ENCODE measurements around the gene ARID5B.

The ARID5B gene

DNA sequence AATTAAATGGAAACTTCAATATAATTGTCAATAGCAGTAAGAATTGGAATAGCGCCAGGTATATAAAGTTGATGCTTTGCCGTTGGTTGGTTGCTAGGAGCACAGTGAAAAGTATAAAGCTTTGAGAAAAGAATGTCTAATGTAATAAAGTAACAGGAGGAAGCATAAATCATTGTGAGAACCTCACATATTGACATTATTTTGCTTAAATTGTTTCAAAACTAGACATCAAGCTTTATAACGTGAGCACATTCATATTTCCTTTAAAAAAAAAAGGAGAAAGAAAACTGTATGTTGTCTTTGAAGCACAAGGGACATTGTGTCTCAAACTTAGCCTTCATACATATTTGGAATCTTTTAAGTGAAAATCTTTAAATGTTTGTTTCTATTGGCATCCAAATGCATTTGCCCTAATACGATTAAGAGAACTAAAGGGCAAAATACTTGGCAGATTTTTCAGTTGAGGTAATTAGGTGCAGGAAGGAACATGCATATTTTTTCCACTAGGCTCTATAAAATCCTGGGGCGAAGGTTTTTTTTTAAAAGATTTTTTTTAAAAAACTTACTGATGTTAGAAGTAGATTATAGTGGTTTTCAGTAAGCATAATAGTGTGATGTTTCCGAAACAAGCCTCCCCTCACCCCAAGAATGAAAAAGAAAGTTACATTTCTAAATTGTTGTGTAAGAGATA, 92.4 kb downstream of the ARID5B start:
- peak; percentile 52 for DNase-seq

GRCh38 chr10:61994405-61995219, 93.1 kb downstream of the ARID5B start:
- no peak for DNase-seq

GRCh38 chr10:61995220-61995503, 93.7 kb downstream of the ARID5B start:
- no peak for DNase-seq

DNA sequence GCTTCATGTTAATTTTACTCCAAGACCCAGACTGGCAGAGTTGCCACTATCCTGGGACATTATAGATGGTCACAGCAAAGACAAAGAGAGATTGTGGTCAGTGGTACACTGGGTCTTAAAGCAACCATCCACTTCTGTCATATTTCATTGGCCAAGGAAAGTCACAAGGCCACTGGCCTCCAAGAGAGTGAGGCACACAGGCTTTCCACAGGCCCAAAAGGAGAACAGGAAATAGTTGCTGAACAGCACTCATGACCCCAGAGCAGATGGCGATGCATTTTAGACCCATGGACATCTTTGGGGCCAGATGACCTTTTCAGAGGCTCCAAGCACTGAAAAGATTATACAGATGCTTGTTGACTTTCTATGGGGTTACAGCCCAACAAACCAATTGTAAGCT, 97.4 kb downstream of the ARID5B start:
- no peak for DNase-seq

- DNase-seq, result no peak
These were observed 98.6 kb downstream of the ARID5B start for GRCh38 chr10:62000037-62000603.

GRCh38 chr10:62000726-62001125, 99.2 kb downstream of the ARID5B start:
- DNase-seq, result no peak

DNA sequence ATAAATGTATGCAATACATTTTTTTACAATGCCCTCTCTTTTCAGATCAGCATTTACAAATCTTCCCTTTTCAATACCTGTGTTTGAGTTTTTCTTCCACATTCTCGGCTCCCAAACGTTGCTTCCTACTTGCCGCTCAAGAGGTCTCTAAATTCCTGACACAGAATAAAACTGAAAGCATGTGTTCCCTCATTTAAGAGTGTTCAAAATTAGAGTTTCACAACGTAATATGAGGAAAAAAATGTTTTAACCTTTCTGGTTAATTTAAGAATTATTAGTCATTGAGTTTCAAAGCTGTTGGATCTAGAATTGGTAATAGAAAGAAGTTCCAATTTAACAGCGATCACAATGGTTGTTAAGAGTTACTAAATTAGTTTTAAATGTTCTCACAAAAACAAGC, 100.4 kb downstream of the ARID5B start:
- no peak for DNase-seq

DNA sequence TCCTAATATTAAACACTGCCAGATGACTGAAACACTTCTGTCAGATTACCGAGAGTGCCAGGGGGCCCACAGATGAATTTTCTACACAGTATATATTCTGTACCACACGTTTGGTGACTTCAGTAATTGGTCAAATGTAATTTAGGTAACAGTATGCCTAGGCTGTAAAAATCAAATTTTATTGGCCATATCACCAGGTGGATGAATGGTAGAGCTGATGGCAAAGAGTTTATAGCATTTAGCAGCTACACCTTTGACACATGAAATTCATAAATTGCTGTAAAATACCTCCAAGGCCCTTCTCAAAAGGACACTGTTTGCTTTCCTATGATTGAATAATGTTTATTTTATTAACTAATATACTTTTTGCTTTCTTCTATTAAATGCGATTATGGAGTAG, 101.3 kb downstream of the ARID5B start:
- DNase-seq, result no peak

GRCh38 chr10:62004042-62004441, 102.5 kb downstream of the ARID5B start:
- no peak for DNase-seq

- no peak for DNase-seq
These were observed 103.8 kb downstream of the ARID5B start for GRCh38 chr10:62005281-62005680.

- DNase-seq, result no peak
These were observed 104.2 kb downstream of the ARID5B start for GRCh38 chr10:62005687-62006086.

- no peak for DNase-seq
These were observed 105.6 kb downstream of the ARID5B start for GRCh38 chr10:62007145-62007544.

DNA sequence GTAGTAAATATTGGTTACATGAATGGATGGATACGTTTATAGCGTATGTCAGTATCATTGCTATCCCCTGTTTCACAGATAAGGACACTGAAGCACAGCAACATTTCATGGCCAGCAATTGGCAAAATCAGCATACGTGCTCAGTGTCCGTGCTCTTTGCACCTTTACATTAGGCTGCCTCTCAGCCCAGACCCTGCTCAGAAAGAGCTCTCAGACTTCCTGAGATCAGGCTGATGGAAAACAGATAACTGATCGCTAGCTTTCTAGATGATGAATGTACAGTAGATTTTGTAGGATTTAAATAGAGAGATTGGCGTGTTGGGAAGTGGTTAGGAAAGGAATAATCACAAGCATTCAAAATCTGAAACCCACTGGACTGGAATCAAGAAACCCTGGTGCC, 106.7 kb downstream of the ARID5B start:
- DNase-seq, result no peak

- DNase-seq, result no peak
These were observed 107.4 kb downstream of the ARID5B start for GRCh38 chr10:62008946-62009345.

GRCh38 chr10:62010366-62010765, 108.9 kb downstream of the ARID5B start:
- no peak for DNase-seq

DNA sequence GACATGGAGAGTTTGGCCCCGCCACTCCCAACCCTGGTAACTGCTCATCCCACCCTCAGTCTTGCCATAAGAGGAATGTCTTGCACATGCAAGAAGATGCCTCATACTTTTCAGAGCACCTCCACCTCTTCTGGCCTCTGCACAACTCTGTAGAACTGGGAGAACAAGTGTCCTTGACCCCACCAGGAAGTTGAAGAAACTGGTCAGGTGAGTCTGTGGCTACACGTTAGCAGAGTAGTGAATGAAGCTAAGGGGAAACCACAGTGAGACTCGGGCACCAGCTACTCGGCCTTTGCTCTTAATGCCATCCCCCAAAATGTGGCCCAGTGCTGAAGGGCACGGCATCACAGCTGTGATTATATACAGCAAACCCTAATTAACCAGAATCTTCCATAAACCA, 110.1 kb downstream of the ARID5B start:
- DNase-seq, result no peak

DNA sequence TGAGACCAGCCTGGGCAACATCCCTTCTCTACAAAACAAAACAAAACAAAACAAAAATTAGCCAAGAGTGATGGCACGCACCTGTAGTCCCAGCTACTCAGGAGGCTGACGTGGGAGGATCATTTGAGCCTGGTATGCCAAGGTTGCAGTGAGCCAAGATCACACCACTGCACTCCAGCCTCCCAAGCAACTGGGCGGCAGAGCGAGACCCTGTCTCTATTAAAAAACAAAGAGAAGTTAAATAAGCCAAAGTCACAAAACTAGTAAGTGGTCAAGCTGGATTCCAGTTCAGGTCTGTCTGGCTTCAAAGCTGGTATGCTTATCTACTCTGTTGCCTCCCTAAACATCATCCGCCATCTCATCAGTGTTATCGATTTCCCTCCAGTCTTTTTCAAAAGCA, 110.8 kb downstream of the ARID5B start:
- DNase-seq, result no peak

GRCh38 chr10:62014510-62014909, 113.0 kb downstream of the ARID5B start:
- DNase-seq, result no peak

DNA sequence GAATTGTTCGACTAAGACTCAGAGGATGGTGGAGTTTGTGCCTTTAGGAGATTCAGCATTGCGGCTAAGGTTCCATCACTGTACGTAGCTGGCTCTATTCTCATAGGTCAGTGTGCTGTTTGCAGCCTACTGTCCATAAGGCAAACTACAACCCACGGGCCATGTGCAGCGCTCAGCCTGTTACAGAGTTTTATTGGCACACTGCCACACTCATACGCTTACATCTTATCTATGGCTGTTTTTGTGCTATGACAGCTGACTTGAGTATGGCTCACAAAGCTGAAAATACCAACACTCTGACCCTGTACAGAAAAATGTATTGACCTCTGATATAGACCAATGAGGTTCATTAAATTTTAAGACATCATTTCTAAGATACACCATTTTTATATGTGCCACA, 114.5 kb downstream of the ARID5B start:
- DNase-seq, result no peak

DNA sequence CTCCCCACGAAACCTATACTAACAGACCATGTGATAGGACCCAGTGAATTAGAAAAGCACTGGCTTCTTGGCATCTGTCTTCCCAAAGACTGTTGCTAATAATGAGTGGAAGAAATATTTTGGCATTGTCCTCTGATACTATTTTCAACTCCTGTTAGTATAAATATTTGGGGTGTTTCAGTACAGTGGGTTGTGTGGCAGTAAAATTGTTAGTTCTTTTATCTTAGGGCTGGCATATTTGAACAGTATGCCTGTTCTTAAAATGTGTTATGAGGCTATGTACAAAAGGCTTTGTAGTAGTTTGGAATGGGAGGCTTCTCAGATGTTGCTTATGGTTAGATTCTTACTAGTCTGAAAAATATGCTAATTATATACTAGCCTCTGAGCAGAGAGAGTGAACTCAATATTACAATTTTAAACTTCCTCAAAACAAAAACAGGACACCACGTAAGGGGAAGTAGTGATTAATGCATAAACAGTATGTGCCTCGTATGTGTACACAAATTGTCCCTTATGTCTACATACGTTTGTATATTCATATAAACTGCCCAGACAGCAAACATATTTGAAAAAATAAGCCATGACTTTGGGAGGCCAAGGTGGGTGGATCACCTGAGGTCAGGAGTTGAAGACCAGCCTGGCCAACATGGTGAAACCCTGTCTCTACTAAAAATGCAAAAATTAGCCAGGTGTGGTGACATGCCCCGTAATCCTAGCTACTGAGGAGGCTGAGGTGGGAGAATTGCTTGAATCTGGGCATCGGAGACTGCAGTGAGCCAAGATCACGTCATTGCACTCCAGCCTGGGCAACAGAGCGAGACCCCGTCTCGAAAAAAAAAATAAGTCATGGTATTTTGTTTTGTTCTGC, 115.4 kb downstream of the ARID5B start:
- DNase-seq, result peak; percentile 46

DNA sequence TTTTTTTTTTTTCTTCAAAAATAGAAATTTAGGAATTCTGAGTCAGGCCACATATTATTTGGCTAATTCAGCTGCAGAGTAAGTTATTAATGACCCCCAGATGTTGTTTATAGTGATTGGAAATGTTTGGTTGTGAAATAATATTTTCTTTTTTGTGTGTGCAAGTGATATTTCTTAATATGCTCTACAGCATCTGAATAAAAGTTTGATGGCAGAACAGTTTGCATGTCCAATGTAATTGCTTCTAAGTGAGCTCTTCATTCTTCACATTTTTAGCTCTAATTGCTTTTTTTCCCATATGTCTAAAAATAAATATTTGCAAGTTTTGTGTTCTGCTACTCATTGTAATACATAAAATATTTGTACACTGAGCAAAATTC, 116.0 kb downstream of the ARID5B start:
- peak; percentile 67 for DNase-seq

DNA sequence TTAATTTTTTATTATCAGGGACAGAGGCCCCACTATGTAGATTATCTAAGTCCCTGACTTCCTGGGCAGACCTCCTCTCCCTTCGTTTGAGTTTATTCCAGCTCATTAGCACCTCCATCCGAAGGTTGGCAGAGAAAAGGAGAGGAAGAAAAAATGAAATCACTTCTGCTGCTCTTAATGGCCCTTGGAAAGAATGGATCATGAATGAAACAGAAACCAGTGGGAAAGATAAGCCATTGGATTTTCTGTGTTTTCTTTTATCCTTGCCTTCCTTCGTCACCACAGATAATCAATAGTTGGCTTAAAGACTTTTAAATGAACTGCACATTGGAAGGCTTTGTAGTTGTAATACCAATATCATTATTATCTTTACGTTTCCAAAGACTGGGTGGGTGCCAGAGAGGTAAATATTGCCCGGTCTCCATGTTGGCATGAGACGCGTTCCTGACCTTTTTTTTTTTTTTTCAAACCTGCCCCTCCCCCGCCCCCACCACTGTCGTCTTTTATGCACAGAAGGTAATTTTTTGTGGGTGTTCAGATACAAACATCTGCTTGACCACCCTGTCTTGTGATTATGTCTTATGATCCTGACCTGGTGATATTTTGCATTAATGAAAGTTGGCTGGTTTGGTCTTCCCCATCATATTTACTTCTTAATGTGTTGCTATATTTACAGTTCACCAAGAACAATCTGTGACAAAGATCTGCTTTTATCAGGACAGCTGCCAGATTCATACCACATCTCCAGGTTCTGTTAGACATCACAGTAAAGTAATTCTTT, 116.8 kb downstream of the ARID5B start:
- DNase-seq, result no peak

Measured in fibroblast of skin of right quadriceps (primary cell).